Stomach (tissue), 9 donors: ENCODE results near the gene IQSEC1. TPM values are rescaled to one million over a fixed set of nuclear protein-coding genes. Genes with fewer than 3 reads are reported as not detected.

Experiments used
- DNase-seq, 2 donors: peaks; one replicate each; pipeline versions ENCODE4 v3.0.0 to v3.0.0-alpha.2; 2013 to 2019
- H3K27ac ChIP-seq, 5 donors: fragments of 200-600 bp in 4 of 5; sonication (generic) in 4 of 5; one replicate each; pipeline ENCODE4 v1.5.1; 2013 to 2019; ENCODE audit warnings: mild to moderate bottlenecking in 1 of 5, moderate library complexity in 1 of 5
- H3K27me3 ChIP-seq, 3 donors: fragments of 200-600 bp; sonication (generic); one replicate each; pipeline ENCODE4 v1.5.1; 2017 to 2019; ENCODE audit warnings: mixed run types in 1 of 3
- H3K36me3 ChIP-seq, 4 donors: fragments of 200-600 bp; sonication (generic); 1 replicate in 3 of 4; 2 replicates in 1 of 4; pipeline ENCODE4 v1.5.1; 2016 to 2019
- H3K4me1 ChIP-seq, 4 donors: fragments of 200-600 bp; sonication (generic); one replicate each; pipeline ENCODE4 v1.5.1; 2016 to 2019
- H3K4me3 ChIP-seq, 4 donors: fragments of 200-600 bp; sonication (generic) in 3 of 4; one replicate each; pipeline ENCODE4 v1.5.1; 2016 to 2019; ENCODE audit warnings: mild to moderate bottlenecking in 1 of 4
- H3K9me3 ChIP-seq, 4 donors: fragments of 200-600 bp; sonication (generic); one replicate each; pipeline ENCODE4 v1.5.1; 2016 to 2019
- EP300 ChIP-seq: sonication (generic); formaldehyde crosslinking; IDR thresholded peaks from one replicate; pipeline ENCODE4 v1.6.1; 2017; ENCODE audit warnings: antibody characterized with exemption
- POLR2A ChIP-seq, 4 donors: fragments of 450-650 bp; IDR thresholded peaks; one replicate each; pipeline ENCODE4 v1.6.1; 2016; ENCODE audit warnings: antibody characterized with exemption in 4 of 4, control low read depth in 2 of 4, mild to moderate bottlenecking in 1 of 4, moderate library complexity in 1 of 4
- POLR2AphosphoS5 ChIP-seq, 3 donors: sonication (generic); formaldehyde crosslinking; IDR thresholded peaks; one replicate each; pipeline ENCODE4 v1.6.1; 2016; ENCODE audit warnings: antibody characterized with exemption in 3 of 3
- WGBS, 5 donors: extraction: QIAGEN DNeasy Blood & Tissue Kit in 3 of 5; methylation state at CpG; one replicate each; pipeline versions ENCODE4 v1.1.5 to v1.1.7; 2013 to 2018; 5-methylcytosine and 5-hydroxymethylcytosine counted together
- intact Hi-C: fragments of 100-400 bp; cut with DNase I; formaldehyde crosslinking; loops from one replicate; pipeline ENCODE4 v1.15.1; 2023; ENCODE audit warnings: low total_unique reads
- polyA plus RNA-seq, 3 donors: library from polyadenylated mRNA; stranded (reverse); fragments of 200-250 nt; gene quantifications; one replicate each; pipeline ENCODE4 v1.2.3, GENCODE V29; 2013
- total RNA-seq, 5 donors: library from RNA; depleted of rRNA; stranded (reverse); fragments of >200 nt; gene quantifications; one replicate each; pipeline versions ENCODE4 v1.1.0 to v1.2.3, GENCODE V29; 2014 to 2016
- TF ChIP-seq, protein P1 (sequence below), 7 experiments: fragments of 450-650 bp in 4 of 7; fragments of 200-600 bp in 3 of 7; sonication (generic) in 3 of 7; IDR thresholded peaks; one replicate each; pipeline ENCODE4 v1.5.1; 2016 to 2019; ENCODE audit warnings: antibody characterized with exemption in 7 of 7, control low read depth in 2 of 7, mild to moderate bottlenecking in 1 of 7
- donor health status: healthy with polysubstance abuse.
- donor health status: Bipolar disorder and iron deficiency.
- donor health status: healthy.

IQSEC1 gene
- total and polyA plus RNA-seq, 8 donors = 6.7 to 46.9 (median 20.8) TPM

DNA sequence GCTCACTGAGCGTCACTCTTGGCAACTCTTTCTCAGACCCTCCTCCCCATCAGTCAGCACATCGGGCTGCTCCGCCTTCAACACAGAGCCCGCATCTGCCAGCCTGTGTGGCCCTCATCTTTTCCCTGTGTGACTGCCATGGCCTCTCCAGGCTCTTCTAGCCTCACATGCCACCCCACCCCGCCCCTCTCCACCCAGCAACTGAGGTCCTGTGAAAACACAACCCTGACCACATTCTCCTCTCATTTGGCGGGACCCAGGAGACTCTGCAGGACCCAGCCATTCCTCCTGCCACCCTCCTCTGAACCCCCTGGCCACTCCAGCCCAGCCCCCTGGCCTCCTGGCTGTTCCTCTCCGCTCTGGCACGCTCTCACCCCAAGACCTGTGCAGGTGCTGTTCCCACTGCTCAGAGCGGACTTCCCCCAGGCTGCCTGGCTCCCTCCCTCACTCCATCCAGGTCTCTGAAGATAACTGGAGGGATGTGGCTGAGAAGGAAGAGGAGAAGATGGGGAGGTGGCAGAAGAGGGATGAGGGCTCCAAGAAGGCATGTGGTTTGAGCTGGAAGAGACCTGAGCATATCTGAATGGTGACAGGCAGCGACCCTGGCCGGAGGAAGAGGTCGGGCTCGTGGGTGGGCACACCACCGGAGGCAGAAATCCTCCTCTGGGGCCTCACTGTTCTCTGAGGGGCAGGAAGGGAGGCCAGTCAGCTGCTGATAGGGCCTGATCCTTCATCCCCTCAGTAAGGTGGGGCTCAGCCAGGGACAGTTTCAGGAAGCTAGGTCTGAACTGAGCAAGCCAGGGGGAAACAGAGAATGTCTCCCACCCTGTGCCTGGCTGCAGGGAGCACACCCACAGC is 120.7 kb downstream of the IQSEC1 start:
- H3K9me3 ChIP-seq = no peaks in the 10 kb centered on the region
- H3K27ac ChIP-seq = no peak overlapping the region
- WGBS, 5 donors = 84 to 88% (median 87%) methylated on average over 14 of the region's 14 CpGs
- H3K4me3 ChIP-seq = no peak overlapping the region
- TF ChIP-seq, protein P1, sequence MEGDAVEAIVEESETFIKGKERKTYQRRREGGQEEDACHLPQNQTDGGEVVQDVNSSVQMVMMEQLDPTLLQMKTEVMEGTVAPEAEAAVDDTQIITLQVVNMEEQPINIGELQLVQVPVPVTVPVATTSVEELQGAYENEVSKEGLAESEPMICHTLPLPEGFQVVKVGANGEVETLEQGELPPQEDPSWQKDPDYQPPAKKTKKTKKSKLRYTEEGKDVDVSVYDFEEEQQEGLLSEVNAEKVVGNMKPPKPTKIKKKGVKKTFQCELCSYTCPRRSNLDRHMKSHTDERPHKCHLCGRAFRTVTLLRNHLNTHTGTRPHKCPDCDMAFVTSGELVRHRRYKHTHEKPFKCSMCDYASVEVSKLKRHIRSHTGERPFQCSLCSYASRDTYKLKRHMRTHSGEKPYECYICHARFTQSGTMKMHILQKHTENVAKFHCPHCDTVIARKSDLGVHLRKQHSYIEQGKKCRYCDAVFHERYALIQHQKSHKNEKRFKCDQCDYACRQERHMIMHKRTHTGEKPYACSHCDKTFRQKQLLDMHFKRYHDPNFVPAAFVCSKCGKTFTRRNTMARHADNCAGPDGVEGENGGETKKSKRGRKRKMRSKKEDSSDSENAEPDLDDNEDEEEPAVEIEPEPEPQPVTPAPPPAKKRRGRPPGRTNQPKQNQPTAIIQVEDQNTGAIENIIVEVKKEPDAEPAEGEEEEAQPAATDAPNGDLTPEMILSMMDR (IDR thresholded peaks at IDR 0.05) = no peak
- TF ChIP-seq POLR2A (IDR thresholded peaks at IDR 0.05) (no peak), POLR2AphosphoS5 (IDR thresholded peaks at IDR 0.05) (no peak), EP300 (no peak)
- H3K36me3 ChIP-seq = peaks cover 0 to 5% (median 0%) of the 10 kb centered on the region in 4 donors
- H3K27me3 ChIP-seq = no peaks in the 10 kb centered on the region
- intact Hi-C loops = no loop called here
- peaks cover 58 to 92% (median 83%) of the 10 kb centered on the region in 4 donors for H3K4me1 ChIP-seq
- no peak for DNase-seq

DNA sequence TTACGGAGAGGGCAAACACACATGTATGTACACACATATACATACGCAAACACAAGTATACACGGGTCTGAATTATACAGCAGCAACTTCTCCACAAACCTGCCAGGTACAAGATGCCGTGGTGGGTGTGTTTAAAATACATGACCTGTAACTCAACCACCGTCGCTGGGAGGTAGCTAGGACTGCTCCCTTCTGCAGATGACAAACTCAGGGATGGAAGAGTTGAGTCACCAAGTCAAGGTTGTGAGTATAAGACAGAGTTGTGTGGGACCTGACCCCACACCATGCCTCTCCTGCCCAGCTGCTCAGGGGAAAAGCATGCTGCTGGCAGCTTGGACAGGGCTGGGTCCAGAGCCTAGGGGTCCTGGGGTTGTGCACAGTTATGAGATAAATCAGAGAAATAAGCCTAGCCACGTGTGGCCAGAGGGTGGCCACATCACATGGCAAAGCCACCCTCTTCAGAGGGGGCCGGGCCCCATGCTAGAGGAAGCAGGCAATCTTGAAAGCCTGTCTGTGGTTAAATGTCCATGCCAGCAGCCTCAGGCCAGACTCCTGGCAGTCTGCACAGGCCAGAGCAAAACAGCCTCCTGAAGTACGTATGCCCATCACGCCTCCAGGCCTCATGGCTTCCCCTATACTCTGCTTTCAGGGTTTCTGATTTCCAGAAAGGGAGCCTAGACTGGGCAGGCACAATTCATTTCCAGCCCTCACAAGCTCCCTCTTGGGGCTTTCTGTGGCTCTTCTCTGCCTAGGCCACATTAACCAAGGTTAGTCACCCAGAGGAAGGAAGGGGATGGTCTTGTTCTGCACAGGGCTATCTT is 124.1 kb downstream of the IQSEC1 start:
- no peaks in the 10 kb centered on the region for H3K9me3 ChIP-seq
- TF ChIP-seq POLR2AphosphoS5 (IDR thresholded peaks at IDR 0.05) (no peak), POLR2A (IDR thresholded peaks at IDR 0.05) (no peak), EP300 (no peak)
- TF ChIP-seq, protein P1 (IDR thresholded peaks at IDR 0.05) = no peak
- 60 to 70% (median 69%) methylated on average over 9 to 10 of the region's 10 CpGs for WGBS, 5 donors
- H3K27ac ChIP-seq = peak overlapping the region in 1 of 5 donors; percentile 12
- no peaks in the 10 kb centered on the region for H3K27me3 ChIP-seq
- intact Hi-C loops = no loop called here
- H3K4me3 ChIP-seq = no peak overlapping the region
- H3K4me1 ChIP-seq = peaks cover 37 to 91% (median 78%) of the 10 kb centered on the region in 4 donors
- H3K36me3 ChIP-seq = peaks cover 0 to 5% (median 0%) of the 10 kb centered on the region in 4 donors
- no peak for DNase-seq

- peaks cover 35 to 92% (median 78%) of the 10 kb centered on the region in 4 donors for H3K4me1 ChIP-seq
- TF ChIP-seq EP300 (no peak), POLR2AphosphoS5 (IDR thresholded peaks at IDR 0.05) (no peak), POLR2A (IDR thresholded peaks at IDR 0.05) (no peak)
- TF ChIP-seq, protein P1 (IDR thresholded peaks at IDR 0.05) = no peak
- intact Hi-C loops = no loop called here
- no peaks in the 10 kb centered on the region for H3K9me3 ChIP-seq
- 73 to 90% (median 78%) methylated on average over 7 of the region's 7 CpGs for WGBS, 5 donors
- H3K36me3 ChIP-seq = peaks cover 0 to 5% (median 0%) of the 10 kb centered on the region in 4 donors
- no peak for DNase-seq
- H3K27ac ChIP-seq = peak overlapping the region in 1 of 5 donors; percentile 12
- no peaks in the 10 kb centered on the region for H3K27me3 ChIP-seq
- no peak overlapping the region for H3K4me3 ChIP-seq
Measured at GRCh38 chr3:12948371-12948770, 124.9 kb downstream of the IQSEC1 start.
